ENCODE data around the gene CDH6. TPM values are rescaled to one million over a fixed set of nuclear protein-coding genes. Genes with fewer than 3 reads are reported as not detected.

The CDH6 gene
- total RNA-seq, 1 donor from 2014 or later = under 0.01 TPM

GRCh38 chr5:31250201-31250600 is 56.7 kb downstream of the CDH6 start:
- no peak for DNase-seq (ENCODE audit: low read depth, low spot score)

GRCh38 chr5:31251032-31251431 is 57.5 kb downstream of the CDH6 start:
- no peak for DNase-seq (ENCODE audit: low read depth, low spot score)

- DNase-seq (ENCODE audit: low read depth, low spot score) = no peak
Measured at GRCh38 chr5:31255041-31255440, 61.6 kb downstream of the CDH6 start.

GRCh38 chr5:31268256-31268655 is 74.8 kb downstream of the CDH6 start:
- DNase-seq (ENCODE audit: low read depth, low spot score) = no peak

GRCh38 chr5:31268686-31269085 is 75.2 kb downstream of the CDH6 start:
- DNase-seq (ENCODE audit: low read depth, low spot score) = no peak

GRCh38 chr5:31269259-31269658 is 75.8 kb downstream of the CDH6 start:
- DNase-seq (ENCODE audit: low read depth, low spot score) = no peak

- DNase-seq (ENCODE audit: low read depth, low spot score) = no peak
Measured at GRCh38 chr5:31270396-31270795, 76.9 kb downstream of the CDH6 start.

GRCh38 chr5:31271567-31271966 is 78.1 kb downstream of the CDH6 start:
- no peak for DNase-seq (ENCODE audit: low read depth, low spot score)

- DNase-seq (ENCODE audit: low read depth, low spot score) = no peak
Measured at GRCh38 chr5:31273161-31273560, 79.7 kb downstream of the CDH6 start.

GRCh38 chr5:31273631-31274378 is 80.3 kb downstream of the CDH6 start:
- no peak for DNase-seq (ENCODE audit: low read depth, low spot score)

GRCh38 chr5:31280210-31280609 is 86.7 kb downstream of the CDH6 start:
- no peak for DNase-seq (ENCODE audit: low read depth, low spot score)

GRCh38 chr5:31283326-31283725 is 89.8 kb downstream of the CDH6 start:
- DNase-seq (ENCODE audit: low read depth, low spot score) = no peak

GRCh38 chr5:31285025-31285424 is 91.5 kb downstream of the CDH6 start:
- no peak for DNase-seq (ENCODE audit: low read depth, low spot score)

- DNase-seq (ENCODE audit: low read depth, low spot score) = no peak
Measured at GRCh38 chr5:31287985-31288384, 94.5 kb downstream of the CDH6 start.

- DNase-seq (ENCODE audit: low read depth, low spot score) = no peak
Measured at GRCh38 chr5:31289429-31289828, 95.9 kb downstream of the CDH6 start.

GRCh38 chr5:31291323-31291854 is 97.9 kb downstream of the CDH6 start:
- DNase-seq (ENCODE audit: low read depth, low spot score) = no peak

- DNase-seq (ENCODE audit: low read depth, low spot score) = no peak
Measured at GRCh38 chr5:31300501-31300900, 107.0 kb downstream of the CDH6 start.

GRCh38 chr5:31301833-31302232 is 108.3 kb downstream of the CDH6 start:
- no peak for DNase-seq (ENCODE audit: low read depth, low spot score)

GRCh38 chr5:31303688-31304087 is 110.2 kb downstream of the CDH6 start:
- no peak for DNase-seq (ENCODE audit: low read depth, low spot score)

- no peak for DNase-seq (ENCODE audit: low read depth, low spot score)
Measured at GRCh38 chr5:31317665-31318064, 124.2 kb downstream of the CDH6 start.

- no peak for DNase-seq (ENCODE audit: low read depth, low spot score)
Measured at GRCh38 chr5:31319335-31319734, 125.8 kb downstream of the CDH6 start.

GRCh38 chr5:31322946-31323345 is 129.5 kb downstream of the CDH6 start:
- DNase-seq (ENCODE audit: low read depth, low spot score) = no peak

- DNase-seq (ENCODE audit: low read depth, low spot score) = no peak
Measured at GRCh38 chr5:31324842-31325241, 131.4 kb downstream of the CDH6 start.

All from pulmonary artery endothelial cell (primary cell).